Esophagus (tissue), 2 donors: ENCODE results near the gene ERO1B. TPM values are rescaled to one million over a fixed set of nuclear protein-coding genes. Genes with fewer than 3 reads are reported as not detected.

Source experiments
- H3K27ac ChIP-seq, 2 donors: one replicate each; pipeline ENCODE4 v1.5.1; 2013; ENCODE audit warnings: low read depth in 2 of 2, mild to moderate bottlenecking in 2 of 2, inconsistent platforms in 1 of 2, low read length in 1 of 2, moderate library complexity in 1 of 2
- H3K27me3 ChIP-seq, 2 donors: one replicate each; pipeline ENCODE4 v1.6.1; 2013; ENCODE audit warnings: low read length in 2 of 2, control low read depth in 1 of 2, mild to moderate bottlenecking in 1 of 2; ENCODE audit not compliant: insufficient read depth in 2 of 2, control insufficient read depth in 1 of 2
- H3K36me3 ChIP-seq, 2 donors: one replicate each; pipeline ENCODE4 v1.6.1; 2013; ENCODE audit warnings: low read length in 1 of 2; ENCODE audit not compliant: control insufficient read depth in 2 of 2, insufficient read depth in 2 of 2
- H3K4me1 ChIP-seq, 2 donors: one replicate each; pipeline ENCODE4 v1.6.1; 2013; ENCODE audit warnings: low read length in 1 of 2; ENCODE audit not compliant: control insufficient read depth in 2 of 2, insufficient read depth in 2 of 2
- H3K4me3 ChIP-seq, 2 donors: one replicate each; pipeline ENCODE4 v1.5.1; 2013; ENCODE audit warnings: low read length in 2 of 2, mild to moderate bottlenecking in 2 of 2, low read depth in 1 of 2, moderate library complexity in 1 of 2
- H3K9me3 ChIP-seq, 2 donors: one replicate each; pipeline ENCODE4 v1.6.1; 2013; ENCODE audit warnings: mild to moderate bottlenecking in 2 of 2, low read depth in 1 of 2, low read length in 1 of 2, moderate library complexity in 1 of 2; ENCODE audit not compliant: control insufficient read depth in 2 of 2, insufficient read depth in 1 of 2
- WGBS, 2 donors: extraction: QIAGEN DNeasy Blood & Tissue Kit; methylation state at CpG; one replicate each; pipeline ENCODE4 v1.1.7; 2013; 5-methylcytosine and 5-hydroxymethylcytosine counted together
- polyA plus RNA-seq, 2 donors: library from polyadenylated mRNA; stranded (reverse); fragments of 200-250 nt; gene quantifications; one replicate each; pipeline ENCODE4 v1.2.3, GENCODE V29; 2013
- donor health status: healthy with polysubstance abuse.
- donor health status: Bipolar disorder and iron deficiency.

ERO1B gene
- polyA plus RNA-seq, 2 donors = 1.1 to 1.8 TPM

DNA sequence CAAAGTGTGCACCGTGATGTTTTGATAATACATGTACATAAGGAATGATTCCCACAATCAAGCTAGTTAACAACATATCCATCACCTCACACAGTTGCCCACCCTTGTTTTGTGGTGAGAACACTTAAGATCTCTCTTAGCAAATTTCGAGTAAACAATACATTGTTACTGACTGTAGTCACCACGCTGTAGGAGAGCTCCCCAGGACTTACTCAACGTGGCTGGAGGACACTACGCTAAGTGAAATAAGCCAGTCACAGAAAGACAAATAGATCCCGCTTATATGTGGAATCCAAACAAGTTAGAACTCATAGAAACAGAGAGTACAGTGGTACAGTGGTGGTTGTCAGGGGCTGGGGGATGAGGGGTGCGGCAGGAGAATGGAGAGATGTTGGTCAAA, 114.6 kb downstream of the ERO1B start:
- whole genome bisulfite sequencing, 2 donors = 90 to 93% methylated on average over 7 of the region's 7 CpGs
- Histone ChIP-seq H3K9me3 (no peaks in the 10 kb centered on the region), H3K27ac (no peak overlapping the region), H3K27me3 (no peaks in the 10 kb centered on the region), H3K36me3 (peaks cover 0 to 4% of the 10 kb centered on the region in 2 donors), H3K4me3 (no peak overlapping the region), H3K4me1 (no peaks in the 10 kb centered on the region)

DNA sequence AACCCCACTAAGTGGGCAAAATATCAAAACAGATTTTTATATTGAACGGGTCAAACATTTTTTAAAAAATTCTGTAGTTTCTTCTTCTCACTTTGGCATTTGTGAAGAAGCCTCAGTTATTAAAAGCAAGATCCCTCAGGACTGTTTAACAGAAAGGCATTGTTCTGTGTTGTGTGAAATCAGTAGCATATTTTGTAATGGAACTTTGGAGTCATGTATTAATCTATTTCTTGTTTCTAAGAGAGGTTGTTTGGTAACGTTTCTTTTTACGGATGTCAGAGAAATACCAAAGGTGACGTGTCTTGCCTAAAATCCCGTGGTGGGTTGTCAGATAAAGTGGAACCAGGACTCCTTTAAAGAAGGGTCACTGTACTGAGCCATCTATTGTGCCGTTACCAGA, 115.7 kb downstream of the ERO1B start:
- Histone ChIP-seq H3K4me1 (no peaks in the 10 kb centered on the region), H3K36me3 (peaks cover 0 to 4% of the 10 kb centered on the region in 2 donors), H3K27ac (no peak overlapping the region), H3K4me3 (no peak overlapping the region), H3K9me3 (peaks cover 0 to 6% of the 10 kb centered on the region in 2 donors), H3K27me3 (no peaks in the 10 kb centered on the region)
- WGBS, 2 donors = 92 to 93% methylated on average over 6 of the region's 6 CpGs

Other genes starting within 250 kb of the ERO1B start
- 10 to 100 TPM in 1 of 2 donors, 1 to 10 TPM in 1; 3.9 to 11.6 TPM for gene NID1, start 216.9 kb downstream of the ERO1B start, polyA plus RNA-seq
- gene GPR137B, start 139.4 kb downstream of the ERO1B start, polyA plus RNA-seq = 1 to 10 TPM; 2.1 to 2.8 TPM
- gene EDARADD, start 112.3 kb upstream of the ERO1B start, polyA plus RNA-seq = 1 to 10 TPM; 2.0 TPM
- gene LGALS8, start 242.0 kb upstream of the ERO1B start, polyA plus RNA-seq = 10 to 100 TPM; 22.1 to 22.6 TPM